DOHH2 (cell line): Measurements from ENCODE around the gene C1QL2.

Experiments used
- H3F3A ChIP-seq: fragments of 200-600 bp; sonication (generic), shearing (Covaris generic); 2 replicates; pipeline ENCODE4 v1.6.0; 2016; ENCODE audit warnings: antibody characterized with exemption, mild to moderate bottlenecking; ENCODE audit not compliant: control insufficient read depth, insufficient read depth
- H3K27ac ChIP-seq: fragments of 200-600 bp; sonication (generic); 2 replicates; pipeline ENCODE4 v1.5.1; 2014; ENCODE audit warnings: low read depth, mild to moderate bottlenecking, low read length, moderate library complexity
- H3K27me3 ChIP-seq: fragments of 200-600 bp; sonication (generic); 2 replicates; pipeline ENCODE4 v1.6.1; 2014; ENCODE audit warnings: mild to moderate bottlenecking, low read length, mixed read lengths; ENCODE audit not compliant: control insufficient read depth
- H3K36me3 ChIP-seq: fragments of 200-600 bp; sonication (generic); 2 replicates; pipeline ENCODE4 v1.6.1; 2014; ENCODE audit warnings: mild to moderate bottlenecking, low read length, moderate library complexity, mixed read lengths; ENCODE audit not compliant: control insufficient read depth
- H3K4me1 ChIP-seq: fragments of 200-600 bp; sonication (generic); 2 replicates; pipeline ENCODE4 v1.6.1; 2014; ENCODE audit warnings: mild to moderate bottlenecking, low read length, mixed read lengths; ENCODE audit not compliant: control insufficient read depth
- H3K4me2 ChIP-seq: fragments of 200-600 bp; sonication (generic); 2 replicates; pipeline ENCODE4 v1.6.0; 2014; ENCODE audit warnings: mild to moderate bottlenecking, low read length, moderate library complexity
- H3K4me3 ChIP-seq: fragments of 200-600 bp; sonication (generic); 2 replicates; pipeline ENCODE4 v1.5.1; 2014; ENCODE audit warnings: mild to moderate bottlenecking, low read length, mixed read lengths
- H3K79me2 ChIP-seq: fragments of 200-600 bp; sonication (generic); 2 replicates; pipeline ENCODE4 v1.6.1; 2014; ENCODE audit warnings: mild to moderate bottlenecking, low read length, mixed read lengths; ENCODE audit not compliant: control insufficient read depth
- H3K9me2 ChIP-seq: fragments of 200-600 bp; sonication (generic); replicated peaks from 2 replicates; pipeline ENCODE4 v1.6.1; 2014; ENCODE audit warnings: mild to moderate bottlenecking, low read length, mixed read lengths; ENCODE audit not compliant: control insufficient read depth
- H3K9me3 ChIP-seq: fragments of 200-600 bp; sonication (generic); 2 replicates; pipeline ENCODE4 v1.6.1; 2014; ENCODE audit warnings: antibody characterized with exemption, low read length, mixed read lengths; ENCODE audit not compliant: control insufficient read depth, insufficient read depth
- H4K20me1 ChIP-seq: fragments of 200-600 bp; sonication (generic); 2 replicates; pipeline ENCODE4 v1.6.0; 2014; ENCODE audit warnings: low read depth, mild to moderate bottlenecking, antibody characterized with exemption, low read length, moderate library complexity; ENCODE audit not compliant: control insufficient read depth, insufficient read depth
- CTCF ChIP-seq: fragments of 200-600 bp; sonication (generic); IDR thresholded peaks from one replicate; pipeline ENCODE4 v1.5.1; 2014; ENCODE audit warnings: antibody characterized with exemption, mild to moderate bottlenecking, low read depth, low read length; ENCODE audit not compliant: poor library complexity, severe bottlenecking
- EZH2phosphoT487 ChIP-seq: fragments of 200-600 bp; sonication (generic); IDR thresholded peaks from 2 replicates; pipeline ENCODE4 v1.6.1; 2017; ENCODE audit warnings: borderline replicate concordance, mild to moderate bottlenecking, antibody characterized with exemption, low read length, moderate library complexity, mixed read lengths

C1QL2 gene

GRCh38 chr2:119106301-119106897 lies 52.2 kb downstream of the C1QL2 start:
- H3K4me2 ChIP-seq: no peak overlapping the region
- H3K79me2 ChIP-seq: no peaks in the 10 kb centered on the region
- no peaks in the 10 kb centered on the region for H3K27me3 ChIP-seq
- no peaks in the 10 kb centered on the region for H3K9me2 ChIP-seq
- H4K20me1 ChIP-seq: no peaks in the 10 kb centered on the region
- no peaks in the 10 kb centered on the region for H3K9me3 ChIP-seq
- no peaks in the 10 kb centered on the region for H3K4me1 ChIP-seq
- H3K4me3 ChIP-seq: no peak overlapping the region
- no peaks in the 10 kb centered on the region for H3F3A ChIP-seq
- TF ChIP-seq EZH2phosphoT487 (no peak), CTCF (no peak)
- H3K27ac ChIP-seq: no peak overlapping the region
- H3K36me3 ChIP-seq: no peaks in the 10 kb centered on the region
